ENCODE data around the gene PSMD12. TPM values are rescaled to one million over a fixed set of nuclear protein-coding genes. Genes with fewer than 3 reads are reported as not detected.
"Not testable (repeated sequence)": the region's sequence is repeated elsewhere in the genome, so short reads cannot be mapped to it uniquely, and the experiment has no call there.

The PSMD12 gene
- total RNA-seq, 1 donor from 2014 or later: 47.0 TPM

GRCh38 chr17:67326440-67326839 is 39.9 kb downstream of the PSMD12 start:
- intact Hi-C loops (cut with micrococcal nuclease): no loop called here
- DNase-seq: no peak
- no peak for ATAC-seq

GRCh38 chr17:67324330-67324729 is 42.0 kb downstream of the PSMD12 start:
- intact Hi-C loops (cut with micrococcal nuclease): no loop called here
- DNase-seq (no peak), ATAC-seq (no peak)

GRCh38 chr17:67323445-67323844 is 42.9 kb downstream of the PSMD12 start:
- intact Hi-C loops (cut with micrococcal nuclease): no loop called here
- DNase-seq (no peak), ATAC-seq (no peak)

GRCh38 chr17:67322042-67322787 is 44.2 kb downstream of the PSMD12 start:
- DNase-seq (no peak), ATAC-seq (no peak)
- intact Hi-C loops (cut with micrococcal nuclease): no loop called here

GRCh38 chr17:67321486-67321885 is 44.9 kb downstream of the PSMD12 start:
- intact Hi-C loops (cut with micrococcal nuclease): not testable (repeated sequence)

GRCh38 chr17:67316781-67317180 is 49.6 kb downstream of the PSMD12 start:
- DNase-seq (no peak), ATAC-seq (no peak)
- intact Hi-C loops (cut with micrococcal nuclease): no loop called here

More at GRCh38 chr17:67321486-67321885, 44.9 kb downstream of the PSMD12 start:
- not testable (repeated sequence) for ATAC-seq, DNase-seq

GRCh38 chr17:67315865-67316264 is 50.5 kb downstream of the PSMD12 start:
- intact Hi-C loops (cut with micrococcal nuclease): no loop called here
- ATAC-seq (no peak), DNase-seq (no peak)

GRCh38 chr17:67312265-67312664 is 54.1 kb downstream of the PSMD12 start:
- intact Hi-C loops (cut with micrococcal nuclease): no loop called here
- ATAC-seq: peak; percentile 61
- DNase-seq: no peak

- DNase-seq (no peak), ATAC-seq (no peak)
- intact Hi-C loops (cut with micrococcal nuclease): no loop called here
Observed at GRCh38 chr17:67311575-67311974, 54.8 kb downstream of the PSMD12 start.

- intact Hi-C loops (cut with micrococcal nuclease): no loop called here
- ATAC-seq (no peak), DNase-seq (no peak)
Observed at GRCh38 chr17:67310406-67310805, 56.0 kb downstream of the PSMD12 start.

- ATAC-seq; DNase-seq; intact Hi-C loops (cut with micrococcal nuclease): not testable (repeated sequence)
Observed at GRCh38 chr17:67305446-67306235, 60.7 kb downstream of the PSMD12 start.

- no peak for ATAC-seq
- intact Hi-C loops (cut with micrococcal nuclease): no loop called here
- DNase-seq: no peak
Observed at GRCh38 chr17:67297454-67297960, 68.9 kb downstream of the PSMD12 start.

GRCh38 chr17:67294451-67295199 is 71.8 kb downstream of the PSMD12 start:
- no peak for DNase-seq
- intact Hi-C loops (cut with micrococcal nuclease): no loop called here
- ATAC-seq: no peak

GRCh38 chr17:67293251-67294203 is 72.8 kb downstream of the PSMD12 start:
- peak; percentile 56 for ATAC-seq
- DNase-seq: peak; percentile 80
- intact Hi-C loops (cut with micrococcal nuclease): no loop called here

- intact Hi-C loops (cut with micrococcal nuclease): no loop called here
- ATAC-seq: peak; percentile 36
- DNase-seq: peak; percentile 44
Observed at GRCh38 chr17:67290711-67291291, 75.6 kb downstream of the PSMD12 start.

GRCh38 chr17:67290244-67290643 is 76.1 kb downstream of the PSMD12 start:
- ATAC-seq (no peak), DNase-seq (no peak)
- intact Hi-C loops (cut with micrococcal nuclease): no loop called here

- DNase-seq (peak; percentile 91), ATAC-seq (peak; percentile 93)
- intact Hi-C loops (cut with micrococcal nuclease): no loop called here
Observed at GRCh38 chr17:67289181-67289876, 77.0 kb downstream of the PSMD12 start.
